Transverse colon (tissue), 4 donors: ENCODE data around the gene ANKZF1. TPM values are rescaled to one million over a fixed set of nuclear protein-coding genes. Genes with fewer than 3 reads are reported as not detected.
A peak's percentile ranks its signal among the peaks of the same experiment; 100 is the strongest.

Experiments used
- DNase-seq: peaks from one replicate; pipeline ENCODE4 v3.0.0-alpha.2; 2019
- H3K27ac ChIP-seq, 4 donors: fragments of 200-600 bp; sonication (generic); 2 replicates each; pipeline ENCODE4 v1.5.1; 2016 to 2018; ENCODE audit warnings: inconsistent platforms in 4 of 4
- H3K27me3 ChIP-seq: fragments of 200-600 bp; sonication (generic); 2 replicates; pipeline ENCODE4 v1.5.1; 2017; ENCODE audit warnings: inconsistent platforms
- H3K36me3 ChIP-seq, 4 donors: fragments of 200-600 bp; sonication (generic); 2 replicates each; pipeline ENCODE4 v1.5.1; 2017 to 2019; ENCODE audit warnings: inconsistent platforms in 4 of 4
- H3K4me1 ChIP-seq, 4 donors: fragments of 200-600 bp; sonication (generic); 2 replicates each; pipeline ENCODE4 v1.5.1; 2017 to 2020; ENCODE audit warnings: inconsistent platforms in 4 of 4
- H3K4me3 ChIP-seq, 4 donors: fragments of 200-600 bp; sonication (generic); 1 replicate in 1 of 4; 2 replicates in 3 of 4; pipeline versions ENCODE4 v1.5.1 to v1.6.1; 2017 to 2019; ENCODE audit warnings: inconsistent platforms in 4 of 4
- H3K9me3 ChIP-seq, 2 donors: fragments of 200-600 bp; sonication (generic); 2 replicates each; pipeline ENCODE4 v1.5.1; 2017 to 2019; ENCODE audit warnings: inconsistent platforms in 2 of 2
- CTCF ChIP-seq, 5 experiments: fragments of 200-600 bp in 3 of 5; fragments of 450-650 bp in 2 of 5; sonication (generic) in 3 of 5; IDR thresholded peaks; 1 replicate in 2 of 5; 2 replicates in 3 of 5; pipeline ENCODE4 v1.5.1; 2016 to 2017; ENCODE audit warnings: antibody characterized with exemption in 5 of 5, inconsistent platforms in 3 of 5, mild to moderate bottlenecking in 2 of 5, moderate library complexity in 1 of 5
- EP300 ChIP-seq: sonication (generic); formaldehyde crosslinking; IDR thresholded peaks from one replicate; pipeline ENCODE4 v1.6.1; 2017; ENCODE audit warnings: antibody characterized with exemption, low read depth
- POLR2A ChIP-seq: fragments of 450-650 bp; IDR thresholded peaks from one replicate; pipeline ENCODE4 v1.6.1; 2016; ENCODE audit warnings: antibody characterized with exemption, mild to moderate bottlenecking, moderate library complexity
- POLR2AphosphoS5 ChIP-seq, 3 donors: sonication (generic); formaldehyde crosslinking; IDR thresholded peaks; one replicate each; pipeline ENCODE4 v1.6.1; 2016; ENCODE audit warnings: antibody characterized with exemption in 3 of 3
- WGBS, 2 donors: methylation state at CpG; one replicate each; pipeline ENCODE4 v1.1.5; 2018; ENCODE audit warnings: low coverage in 1 of 2; 5-methylcytosine and 5-hydroxymethylcytosine counted together
- in situ Hi-C, 4 donors: fragments of 200-750 bp; cut with MboI; loops; one replicate each; pipeline versions ENCODE4 v1.15.0 to v1.15.1; 2017; ENCODE audit warnings: low sequenced_read_pairs in 3 of 4, low pct_ligation_motif_present in 1 of 4, low pct_unique_long_range_greater_than_20kb in 1 of 4
- intact Hi-C: fragments of 100-400 bp; cut with DNase I; formaldehyde crosslinking; loops from one replicate; pipeline ENCODE4 v1.15.1; 2023; ENCODE audit warnings: low total_unique reads
- total RNA-seq, 4 donors: library from RNA; depleted of rRNA; stranded (reverse); fragments of >200 nt; gene quantifications; one replicate each; pipeline ENCODE4 v1.1.0, GENCODE V29; 2016

The ANKZF1 gene
- total RNA-seq, 4 donors from 2014 or later: 64.3 to 318 (median 114) TPM

- intact Hi-C loops: no loop called here
- Histone ChIP-seq H3K4me3 (peak overlapping the region in 2 of 4 donors; percentile 2 to 31), H3K36me3 (no peaks in the 10 kb centered on the region), H3K27ac (peak overlapping the region; percentile 94 to 97 (median 94)), H3K4me1 (peaks cover 42 to 83% (median 77%) of the 10 kb centered on the region in 4 donors), H3K27me3 (no peaks in the 10 kb centered on the region), H3K9me3 (no peaks in the 10 kb centered on the region)
- 67% methylated on average over 22 of the region's 22 CpGs; no CpG with 5 or more reads in 1 of the 2 donors for WGBS, 2 donors
- TF ChIP-seq EP300 (no peak), POLR2A (no peak), POLR2AphosphoS5 (IDR thresholded peaks at IDR 0.05) (no peak), CTCF (IDR thresholded peaks at IDR 0.05) (no peak)
- no peak for DNase-seq
- in situ Hi-C loops: no loop called here
These were observed 20.6 kb downstream of the ANKZF1 start for GRCh38 chr2:219250049-219250781.

- WGBS, 2 donors: 78% methylated on average over 6 of the region's 6 CpGs; no CpG with 5 or more reads in 1 of the 2 donors
- in situ Hi-C loops (no loop called here), intact Hi-C loops (no loop called here)
- Histone ChIP-seq H3K27ac (peak overlapping the region; percentile 94 to 97 (median 94)), H3K4me1 (peaks cover 40 to 73% (median 68%) of the 10 kb centered on the region in 4 donors), H3K27me3 (no peaks in the 10 kb centered on the region), H3K4me3 (peak overlapping the region in 1 of 4 donors; percentile 72), H3K36me3 (no peaks in the 10 kb centered on the region), H3K9me3 (no peaks in the 10 kb centered on the region)
- DNase-seq: no peak
- TF ChIP-seq POLR2AphosphoS5 (IDR thresholded peaks at IDR 0.05) (no peak), EP300 (no peak), CTCF (IDR thresholded peaks at IDR 0.05) (no peak), POLR2A (no peak)
These were observed 22.1 kb downstream of the ANKZF1 start for GRCh38 chr2:219251656-219252055.

- DNase-seq: peak; percentile 31
- in situ Hi-C loops: no loop called here
- Histone ChIP-seq H3K36me3 (no peaks in the 10 kb centered on the region), H3K27ac (peak overlapping the region; percentile 94 to 97 (median 94)), H3K4me3 (peak overlapping the region in 3 of 4 donors; percentile 49 to 72 (median 57)), H3K27me3 (no peaks in the 10 kb centered on the region), H3K9me3 (no peaks in the 10 kb centered on the region), H3K4me1 (peaks cover 38 to 71% (median 65%) of the 10 kb centered on the region in 4 donors)
- no peak for TF ChIP-seq EP300
- no peak for TF ChIP-seq POLR2AphosphoS5 (IDR thresholded peaks at IDR 0.05)
- TF ChIP-seq CTCF (IDR thresholded peaks at IDR 0.05): no peak
- TF ChIP-seq POLR2A: no peak
- intact Hi-C loops: no loop called here
- WGBS, 2 donors: 55% methylated on average over 5 of the region's 5 CpGs; no CpG with 5 or more reads in 1 of the 2 donors
These were observed 22.5 kb downstream of the ANKZF1 start for GRCh38 chr2:219252084-219252483.

- intact Hi-C loops: no loop called here
- 19 to 26% methylated on average over 6 to 9 of the region's 9 CpGs for WGBS, 2 donors
- TF ChIP-seq EP300 (no peak), POLR2AphosphoS5 (IDR thresholded peaks at IDR 0.05) (no peak), CTCF (IDR thresholded peaks at IDR 0.05) (no peak), POLR2A (no peak)
- Histone ChIP-seq H3K27ac (peak overlapping the region; percentile 94 to 97 (median 94)), H3K36me3 (no peaks in the 10 kb centered on the region), H3K4me1 (peaks cover 36 to 67% (median 61%) of the 10 kb centered on the region in 4 donors), H3K4me3 (peak overlapping the region; percentile 49 to 72 (median 60)), H3K27me3 (no peaks in the 10 kb centered on the region), H3K9me3 (no peaks in the 10 kb centered on the region)
- no peak for DNase-seq
- in situ Hi-C loops: no loop called here
These were observed 22.9 kb downstream of the ANKZF1 start for GRCh38 chr2:219252570-219252899.
